Fibroblast of pulmonary artery (primary cell): ENCODE measurements around the gene RIPOR3.
A peak's percentile ranks its signal among the peaks of the same experiment; 100 is the strongest.

Source experiments
- DNase-seq: peaks from one replicate; pipeline ENCODE4 v3.0.0-alpha.2; 2010; ENCODE audit warnings: low read depth
- H3K4me3 ChIP-seq: replicated peaks from 2 replicates; pipeline ENCODE4 v1.5.1; 2011; ENCODE audit warnings: low read depth, mild to moderate bottlenecking, control low read depth, low read length, moderate library complexity
- CTCF ChIP-seq: IDR thresholded peaks from 2 replicates; pipeline ENCODE4 v1.5.1; 2011; ENCODE audit warnings: mild to moderate bottlenecking, control low read depth, low read length, inconsistent platforms; ENCODE audit errors: missing control alignments

Gene RIPOR3

GRCh38 chr20:50731055-50731929, 40.0 kb upstream of the RIPOR3 start, which contains the start of gene PARD6B:
Gene PARD6B, plus strand, starts transcription at chr20:50731580. Its CDS starts 207 bp downstream, at chr20:50731787.
- H3K4me3 ChIP-seq: peak within 1 kb of the TSS; percentile 59
- DNase-seq: peak; percentile 93
- TF ChIP-seq CTCF: no peak

GRCh38 chr20:50730765-50731054, 39.4 kb upstream of the RIPOR3 start:
- TF ChIP-seq CTCF: no peak
- H3K4me3 ChIP-seq: peak overlapping the region; percentile 59
- no peak for DNase-seq

- H3K4me3 ChIP-seq: peak overlapping the region; percentile 59
- TF ChIP-seq CTCF: no peak
- DNase-seq: no peak
Observed at GRCh38 chr20:50729901-50730764, 38.8 kb upstream of the RIPOR3 start.

GRCh38 chr20:50728981-50729874, 37.9 kb upstream of the RIPOR3 start:
- peak; percentile 46 for DNase-seq
- no peak overlapping the region for H3K4me3 ChIP-seq
- no peak for TF ChIP-seq CTCF

GRCh38 chr20:50728486-50728980, 37.2 kb upstream of the RIPOR3 start:
- DNase-seq: no peak
- no peak for TF ChIP-seq CTCF
- no peak overlapping the region for H3K4me3 ChIP-seq

GRCh38 chr20:50727792-50728485, 36.6 kb upstream of the RIPOR3 start:
- DNase-seq: no peak
- TF ChIP-seq CTCF: no peak

More at GRCh38 chr20:50727792-50728485, 36.6 kb upstream of the RIPOR3 start:
- no peak overlapping the region for H3K4me3 ChIP-seq
